ENCODE measurements around the gene AFF3.

GRCh38 chr2:99905636-99906035, 236.8 kb downstream of the AFF3 start:
- TF ChIP-seq SP1 (IDR thresholded peaks at IDR 0.05) = no peak
- no peak for TF ChIP-seq NFRKB (IDR thresholded peaks at IDR 0.05)
- TF ChIP-seq HDGF (IDR thresholded peaks at IDR 0.05; ENCODE audit: borderline replicate concordance) = no peak
- TF ChIP-seq ARNT (IDR thresholded peaks at IDR 0.05) = no peak
- no peak for TF ChIP-seq SUZ12 (IDR thresholded peaks at IDR 0.05)
- no peak for TF ChIP-seq FOXA1 (IDR thresholded peaks at IDR 0.05)
- TF ChIP-seq TARDBP (IDR thresholded peaks at IDR 0.05) = no peak
- TF ChIP-seq CTBP1 (IDR thresholded peaks at IDR 0.05; ENCODE audit: borderline replicate concordance) = no peak
- TF ChIP-seq ELF4 (IDR thresholded peaks at IDR 0.05) = no peak

All from HEK293T (cell line).